Vagina (tissue), 2 donors: ENCODE results near the gene RIMBP3C.
"Not testable (repeated sequence)": the region's sequence is repeated elsewhere in the genome, so short reads cannot be mapped to it uniquely, and the experiment has no call there.

Source experiments
- POLR2A ChIP-seq, 2 donors: fragments of 450-650 bp; IDR thresholded peaks; one replicate each; pipeline ENCODE4 v1.6.1; 2017; ENCODE audit warnings: antibody characterized with exemption in 2 of 2, mild to moderate bottlenecking in 2 of 2, moderate library complexity in 2 of 2
- POLR2AphosphoS5 ChIP-seq, 2 donors: sonication (generic); formaldehyde crosslinking; IDR thresholded peaks; one replicate each; pipeline ENCODE4 v1.9.0; 2017; ENCODE audit warnings: antibody characterized with exemption in 2 of 2, mild to moderate bottlenecking in 2 of 2, low read depth in 1 of 2; ENCODE audit not compliant: insufficient read depth in 1 of 2
- TF ChIP-seq, protein P1 (sequence below), 3 experiments: fragments of 450-650 bp in 2 of 3; fragments of 200-600 bp in 1 of 3; sonication (generic) in 1 of 3; IDR thresholded peaks; one replicate each; pipeline ENCODE4 v1.5.1; 2017 to 2019; ENCODE audit warnings: antibody characterized with exemption in 3 of 3, mild to moderate bottlenecking in 2 of 3, moderate library complexity in 2 of 3

DNA sequence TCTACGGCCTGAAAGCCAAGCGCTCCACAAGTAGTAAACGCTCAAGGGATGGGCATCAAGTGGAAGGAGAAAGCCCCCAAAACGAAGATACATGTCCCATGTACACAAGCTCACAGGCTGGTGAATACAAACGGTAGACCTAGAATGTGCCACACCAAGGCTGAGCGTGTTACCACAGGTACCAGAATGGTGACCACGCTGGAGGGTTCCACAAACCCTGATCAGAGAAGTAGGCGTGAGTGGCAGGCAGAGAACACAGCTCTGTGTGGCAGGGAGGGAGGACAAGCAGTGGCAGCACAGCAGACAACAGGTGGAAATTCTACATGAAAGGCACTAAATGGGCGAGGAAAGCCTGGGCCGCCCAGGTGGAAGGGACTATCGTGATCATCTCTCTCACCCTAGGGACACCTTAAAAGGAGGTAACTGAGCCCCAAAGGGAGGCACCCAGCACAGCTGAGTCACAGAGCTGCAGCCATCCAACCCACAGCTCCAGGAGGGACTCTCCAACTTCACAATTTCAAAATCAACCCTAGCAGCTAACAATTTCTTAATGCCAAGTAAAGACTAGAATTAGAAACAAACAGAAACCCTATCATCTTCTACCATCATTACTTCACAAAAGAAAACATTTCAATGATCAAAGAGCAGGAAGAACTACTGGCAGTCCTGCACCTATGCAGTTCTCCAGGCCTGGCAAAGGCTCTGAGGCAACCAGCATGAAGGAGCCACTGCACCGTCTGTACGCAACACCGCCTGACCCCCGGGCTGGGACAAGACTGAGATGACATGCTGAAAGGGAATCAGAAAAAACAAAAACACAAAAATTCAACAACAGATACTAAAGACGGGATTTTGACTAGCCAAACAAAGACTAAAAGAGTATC lies 51.4 kb downstream of the RIMBP3C start:
- not testable (repeated sequence) for TF ChIP-seq POLR2A (IDR thresholded peaks at IDR 0.05); POLR2AphosphoS5 (IDR thresholded peaks at IDR 0.05; ENCODE audit: insufficient read depth in 1 of 2, low read depth in 1 of 2)
- TF ChIP-seq, protein P1, sequence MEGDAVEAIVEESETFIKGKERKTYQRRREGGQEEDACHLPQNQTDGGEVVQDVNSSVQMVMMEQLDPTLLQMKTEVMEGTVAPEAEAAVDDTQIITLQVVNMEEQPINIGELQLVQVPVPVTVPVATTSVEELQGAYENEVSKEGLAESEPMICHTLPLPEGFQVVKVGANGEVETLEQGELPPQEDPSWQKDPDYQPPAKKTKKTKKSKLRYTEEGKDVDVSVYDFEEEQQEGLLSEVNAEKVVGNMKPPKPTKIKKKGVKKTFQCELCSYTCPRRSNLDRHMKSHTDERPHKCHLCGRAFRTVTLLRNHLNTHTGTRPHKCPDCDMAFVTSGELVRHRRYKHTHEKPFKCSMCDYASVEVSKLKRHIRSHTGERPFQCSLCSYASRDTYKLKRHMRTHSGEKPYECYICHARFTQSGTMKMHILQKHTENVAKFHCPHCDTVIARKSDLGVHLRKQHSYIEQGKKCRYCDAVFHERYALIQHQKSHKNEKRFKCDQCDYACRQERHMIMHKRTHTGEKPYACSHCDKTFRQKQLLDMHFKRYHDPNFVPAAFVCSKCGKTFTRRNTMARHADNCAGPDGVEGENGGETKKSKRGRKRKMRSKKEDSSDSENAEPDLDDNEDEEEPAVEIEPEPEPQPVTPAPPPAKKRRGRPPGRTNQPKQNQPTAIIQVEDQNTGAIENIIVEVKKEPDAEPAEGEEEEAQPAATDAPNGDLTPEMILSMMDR (IDR thresholded peaks at IDR 0.05) = not testable (repeated sequence)
